ENCODE measurements around the gene TBCD. TPM values are rescaled to one million over a fixed set of nuclear protein-coding genes. Genes with fewer than 3 reads are reported as not detected.
"Not testable (repeated sequence)": the region's sequence is repeated elsewhere in the genome, so short reads cannot be mapped to it uniquely, and the experiment has no call there.

Gene TBCD
- total RNA-seq, 1 experiment from 2014 or later, result 94.6 TPM

DNA sequence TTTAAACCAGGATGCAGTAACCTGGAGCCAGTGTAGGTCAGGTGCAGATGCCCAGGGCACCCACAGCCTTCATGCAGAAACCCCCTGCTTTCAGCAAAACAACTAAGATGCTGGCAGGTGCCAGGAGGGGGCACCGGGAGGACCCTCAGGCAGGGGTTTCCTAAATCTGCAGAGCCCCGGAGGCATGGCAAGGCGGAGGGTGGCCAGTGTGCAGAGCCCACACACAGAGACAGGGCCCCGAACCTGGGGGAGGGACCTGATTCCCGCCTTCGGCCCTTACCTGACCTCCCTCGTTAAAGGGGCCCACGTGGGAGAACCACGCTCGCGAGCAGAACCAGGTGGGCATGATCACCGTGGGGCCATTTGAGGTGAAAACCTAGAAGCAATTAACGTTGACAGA is 213.5 kb downstream of the TBCD start:
- no peaks in the 10 kb centered on the region for H3K9me3 Mint-ChIP-seq (ENCODE audit: unreplicated experiment)
- no peak overlapping the region for H3K4me3 Mint-ChIP-seq (ENCODE audit: unreplicated experiment)
- no peaks in the 10 kb centered on the region for H3K4me1 Mint-ChIP-seq (ENCODE audit: low read depth, unreplicated experiment)
- ChIA-PET POLR2A (no interaction called here), CTCF (no interaction called here)
- TF ChIP-seq, protein P1, sequence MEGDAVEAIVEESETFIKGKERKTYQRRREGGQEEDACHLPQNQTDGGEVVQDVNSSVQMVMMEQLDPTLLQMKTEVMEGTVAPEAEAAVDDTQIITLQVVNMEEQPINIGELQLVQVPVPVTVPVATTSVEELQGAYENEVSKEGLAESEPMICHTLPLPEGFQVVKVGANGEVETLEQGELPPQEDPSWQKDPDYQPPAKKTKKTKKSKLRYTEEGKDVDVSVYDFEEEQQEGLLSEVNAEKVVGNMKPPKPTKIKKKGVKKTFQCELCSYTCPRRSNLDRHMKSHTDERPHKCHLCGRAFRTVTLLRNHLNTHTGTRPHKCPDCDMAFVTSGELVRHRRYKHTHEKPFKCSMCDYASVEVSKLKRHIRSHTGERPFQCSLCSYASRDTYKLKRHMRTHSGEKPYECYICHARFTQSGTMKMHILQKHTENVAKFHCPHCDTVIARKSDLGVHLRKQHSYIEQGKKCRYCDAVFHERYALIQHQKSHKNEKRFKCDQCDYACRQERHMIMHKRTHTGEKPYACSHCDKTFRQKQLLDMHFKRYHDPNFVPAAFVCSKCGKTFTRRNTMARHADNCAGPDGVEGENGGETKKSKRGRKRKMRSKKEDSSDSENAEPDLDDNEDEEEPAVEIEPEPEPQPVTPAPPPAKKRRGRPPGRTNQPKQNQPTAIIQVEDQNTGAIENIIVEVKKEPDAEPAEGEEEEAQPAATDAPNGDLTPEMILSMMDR (IDR thresholded peaks at IDR 0.05; ENCODE audit: insufficient read depth in 1 of 2, low read depth in 1 of 2, low read length in 1 of 2, severe bottlenecking in 1 of 2, unreplicated experiment in 1 of 2), result no peak
- no peaks in the 10 kb centered on the region for H3K36me3 Mint-ChIP-seq (ENCODE audit: insufficient read depth, unreplicated experiment)
- no peak for DNase-seq
- intact Hi-C loops (cut with micrococcal nuclease; ENCODE audit: unreplicated experiment), result no loop called here
- H3K27me3 Mint-ChIP-seq (ENCODE audit: insufficient read depth, unreplicated experiment), result no peaks in the 10 kb centered on the region
- Histone ChIP-seq H3K27me3 (replicated peaks; ENCODE audit: control insufficient read depth, insufficient read depth, low read length) (no peaks in the 10 kb centered on the region), H3K36me3 (ENCODE audit: control insufficient read depth, insufficient read depth, low read length) (no peaks in the 10 kb centered on the region), H3K9me3 (no peaks in the 10 kb centered on the region), H3K4me3 (ENCODE audit: low read depth, low read length) (no peak overlapping the region), H3K4me1 (no peaks in the 10 kb centered on the region)
- H3K27ac Mint-ChIP-seq (ENCODE audit: unreplicated experiment), result no peak overlapping the region
- BruUV-seq (replicated peaks), result no TSS peak

DNA sequence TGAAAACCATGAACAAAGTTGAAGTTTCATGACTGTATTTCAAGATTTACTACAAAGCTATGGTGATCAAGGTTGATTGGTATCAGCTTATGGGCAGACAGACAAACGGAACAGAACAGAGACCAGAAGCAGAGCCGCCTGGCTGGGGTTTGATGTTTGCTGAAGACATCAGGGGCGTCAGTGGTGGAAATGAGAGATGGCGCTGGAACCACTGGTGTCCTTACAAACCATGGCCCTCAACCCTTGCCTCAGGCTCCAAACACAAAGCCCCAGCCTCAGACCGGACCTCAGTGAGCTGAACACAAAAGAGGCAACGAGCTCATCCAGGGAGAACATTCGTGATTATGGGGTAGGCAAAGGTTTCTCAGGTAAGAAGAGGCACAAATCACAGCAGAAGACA is 214.6 kb downstream of the TBCD start:
- no peaks in the 10 kb centered on the region for H3K4me1 Mint-ChIP-seq (ENCODE audit: low read depth, unreplicated experiment)
- no peaks in the 10 kb centered on the region for H3K4me1 ChIP-seq
- H3K4me3 Mint-ChIP-seq (ENCODE audit: unreplicated experiment), result no peak overlapping the region
- POLR2A ChIA-PET, result no interaction called here
- intact Hi-C loops (cut with micrococcal nuclease; ENCODE audit: unreplicated experiment), result no loop called here
- no TSS peak for BruUV-seq (replicated peaks)
- H3K36me3 ChIP-seq (ENCODE audit: control insufficient read depth, insufficient read depth, low read length), result no peaks in the 10 kb centered on the region
- TF ChIP-seq, protein P1 (IDR thresholded peaks at IDR 0.05; ENCODE audit: insufficient read depth in 1 of 2, low read depth in 1 of 2, low read length in 1 of 2, severe bottlenecking in 1 of 2, unreplicated experiment in 1 of 2), result no peak
- H3K9me3 Mint-ChIP-seq (ENCODE audit: unreplicated experiment), result no peaks in the 10 kb centered on the region
- CTCF ChIA-PET, result no interaction called here
- no peak overlapping the region for H3K4me3 ChIP-seq (ENCODE audit: low read depth, low read length)
- no peak for DNase-seq
- H3K27me3 ChIP-seq (replicated peaks; ENCODE audit: control insufficient read depth, insufficient read depth, low read length), result no peaks in the 10 kb centered on the region
- H3K9me3 ChIP-seq, result no peaks in the 10 kb centered on the region
- no peaks in the 10 kb centered on the region for H3K27me3 Mint-ChIP-seq (ENCODE audit: insufficient read depth, unreplicated experiment)
- H3K27ac Mint-ChIP-seq (ENCODE audit: unreplicated experiment), result no peak overlapping the region
- H3K36me3 Mint-ChIP-seq (ENCODE audit: insufficient read depth, unreplicated experiment), result no peaks in the 10 kb centered on the region

DNA sequence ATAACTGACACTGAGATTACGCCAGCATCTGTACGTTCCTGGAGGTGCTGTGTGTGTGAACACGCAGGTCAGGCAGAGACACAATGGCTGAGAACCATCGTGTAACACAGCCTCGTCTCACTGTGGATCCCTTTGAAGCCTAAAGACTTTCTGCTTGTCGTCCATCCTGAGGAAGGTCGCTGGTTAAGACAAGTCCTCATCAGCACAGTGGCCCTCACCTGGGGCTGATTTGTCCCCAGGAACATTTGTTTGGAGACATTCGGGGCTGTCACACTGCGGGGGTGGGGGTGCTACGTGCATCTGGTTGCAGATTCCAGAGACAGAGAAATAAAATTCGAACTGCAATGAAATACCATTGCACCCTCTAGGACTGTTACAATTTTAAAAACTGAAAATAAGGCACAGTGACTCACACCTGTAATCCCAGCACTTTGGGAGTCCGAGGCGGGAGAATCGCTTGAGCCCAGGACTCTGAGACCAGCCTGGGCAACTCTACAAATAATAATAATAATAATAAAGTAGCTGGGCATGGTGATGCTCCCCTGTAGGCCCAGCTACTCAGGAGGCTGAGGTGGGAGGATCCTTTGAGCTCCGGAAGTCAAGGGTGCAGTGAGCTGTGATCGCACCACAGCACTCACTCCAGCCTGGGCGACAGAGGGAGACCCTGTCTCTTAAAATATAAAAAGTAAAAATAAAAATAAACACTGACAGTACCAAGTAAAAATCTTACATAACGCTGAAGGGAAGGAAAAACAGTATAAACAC is 215.6 kb downstream of the TBCD start:
- intact Hi-C loops (cut with micrococcal nuclease; ENCODE audit: unreplicated experiment), result no loop called here
- no peaks in the 10 kb centered on the region for H3K9me3 Mint-ChIP-seq (ENCODE audit: unreplicated experiment)

DNA sequence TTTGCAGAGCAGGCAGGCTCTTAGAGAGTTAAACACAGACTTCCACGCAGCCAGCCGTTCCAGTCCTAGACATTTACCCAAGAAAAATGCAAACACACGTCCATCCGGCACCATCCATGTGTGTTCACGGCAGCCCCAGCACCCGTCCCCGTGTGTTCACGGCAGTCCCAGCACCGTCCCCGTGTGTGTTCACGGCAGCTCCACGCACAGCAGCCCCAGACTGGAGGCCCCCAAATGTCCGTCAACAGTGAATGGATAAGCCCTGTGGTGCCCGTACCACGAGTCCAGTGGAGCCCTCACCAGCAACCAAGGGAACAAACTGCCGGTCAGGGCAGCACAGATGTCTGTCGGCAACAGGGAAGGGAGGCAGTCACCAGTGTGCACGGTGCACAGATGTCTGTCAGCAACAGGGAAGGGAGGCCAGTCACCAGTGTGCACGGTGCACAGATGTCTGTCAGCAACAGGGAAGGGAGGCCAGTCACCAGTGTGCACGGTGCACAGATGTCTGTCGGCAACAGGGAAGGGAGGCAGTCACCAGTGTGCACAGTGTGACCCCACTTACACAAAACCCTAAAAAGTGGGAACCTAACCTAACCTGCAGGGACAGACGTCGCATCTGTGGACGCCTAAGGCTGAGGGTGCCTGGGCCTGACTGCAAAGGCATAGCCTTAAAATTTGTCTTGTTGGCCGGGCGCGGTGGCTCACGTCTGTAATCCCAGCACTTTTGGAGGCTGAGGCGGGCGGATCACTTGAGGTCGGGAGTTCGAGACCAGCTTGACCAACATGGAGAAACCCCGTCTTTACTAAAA is 216.4 kb downstream of the TBCD start:
- H3K4me3 Mint-ChIP-seq (ENCODE audit: unreplicated experiment); H3K27me3 ChIP-seq (replicated peaks; ENCODE audit: control insufficient read depth, insufficient read depth, low read length); CTCF ChIA-PET; BruUV-seq (replicated peaks); H3K27me3 Mint-ChIP-seq (ENCODE audit: insufficient read depth, unreplicated experiment); H3K9me3 Mint-ChIP-seq (ENCODE audit: unreplicated experiment); H3K4me1 ChIP-seq; H3K36me3 Mint-ChIP-seq (ENCODE audit: insufficient read depth, unreplicated experiment); intact Hi-C loops (cut with micrococcal nuclease; ENCODE audit: unreplicated experiment); POLR2A ChIA-PET; H3K9me3 ChIP-seq; H3K36me3 ChIP-seq (ENCODE audit: control insufficient read depth, insufficient read depth, low read length); H3K27ac Mint-ChIP-seq (ENCODE audit: unreplicated experiment); DNase-seq; H3K4me1 Mint-ChIP-seq (ENCODE audit: low read depth, unreplicated experiment); H3K4me3 ChIP-seq (ENCODE audit: low read depth, low read length): not testable (repeated sequence)

More for the DNA sequence above, 215.6 kb downstream of the TBCD start:
- Mint-ChIP-seq H3K36me3 (ENCODE audit: insufficient read depth, unreplicated experiment) (no peaks in the 10 kb centered on the region), H3K27ac (ENCODE audit: unreplicated experiment) (no peak overlapping the region), H3K27me3 (ENCODE audit: insufficient read depth, unreplicated experiment) (no peaks in the 10 kb centered on the region), H3K4me3 (ENCODE audit: unreplicated experiment) (no peak overlapping the region), H3K4me1 (ENCODE audit: low read depth, unreplicated experiment) (no peaks in the 10 kb centered on the region)
- Histone ChIP-seq H3K9me3 (no peaks in the 10 kb centered on the region), H3K36me3 (ENCODE audit: control insufficient read depth, insufficient read depth, low read length) (no peaks in the 10 kb centered on the region), H3K4me3 (ENCODE audit: low read depth, low read length) (no peak overlapping the region), H3K4me1 (no peaks in the 10 kb centered on the region), H3K27me3 (replicated peaks; ENCODE audit: control insufficient read depth, insufficient read depth, low read length) (no peaks in the 10 kb centered on the region)
- DNase-seq, result no peak
- ChIA-PET POLR2A (no interaction called here), CTCF (no interaction called here)
- TF ChIP-seq, protein P1 (IDR thresholded peaks at IDR 0.05; ENCODE audit: insufficient read depth in 1 of 2, low read depth in 1 of 2, low read length in 1 of 2, severe bottlenecking in 1 of 2, unreplicated experiment in 1 of 2), result no peak
- no TSS peak for BruUV-seq (replicated peaks)

Data from Caco-2 (cell line).